Neural cell (in vitro differentiated cells): ENCODE data around the gene RAX. TPM values are rescaled to one million over a fixed set of nuclear protein-coding genes. Genes with fewer than 3 reads are reported as not detected.

Experiments used
- H2AFZ ChIP-seq: fragments of 200-600, 300-800 bp; sonication (generic), shearing (Covaris generic); 2 replicates; pipeline ENCODE4 v1.6.0; 2014; ENCODE audit warnings: low read depth, mild to moderate bottlenecking, antibody characterized with exemption, low read length, moderate library complexity
- H3F3A ChIP-seq: fragments of 200-600 bp; shearing (Covaris generic); 2 replicates; pipeline ENCODE4 v1.6.1; 2016; ENCODE audit warnings: mild to moderate bottlenecking, moderate library complexity, mixed read lengths, antibody characterized with exemption, low read length; ENCODE audit not compliant: insufficient read depth, poor library complexity, severe bottlenecking
- H3K27ac ChIP-seq: fragments of 200-600, 300-800 bp; sonication (generic), shearing (Covaris generic); 2 replicates; pipeline ENCODE4 v1.5.1; 2014; ENCODE audit warnings: mild to moderate bottlenecking, low read length, moderate library complexity
- H3K27me3 ChIP-seq: fragments of 300-800, 200-600 bp; sonication (generic), shearing (Covaris generic); 2 replicates; pipeline ENCODE4 v1.6.0; 2014; ENCODE audit warnings: mild to moderate bottlenecking, low read depth, low read length, moderate library complexity; ENCODE audit not compliant: insufficient read depth
- H3K36me3 ChIP-seq: fragments of 300-800, 200-600 bp; sonication (generic), shearing (Covaris generic); 2 replicates; pipeline ENCODE4 v1.5.1; 2014; ENCODE audit warnings: mild to moderate bottlenecking, antibody characterized with exemption, low read length, moderate library complexity; ENCODE audit not compliant: insufficient read depth
- H3K4me2 ChIP-seq: fragments of 300-800, 200-600 bp; sonication (generic), shearing (Covaris generic); 2 replicates; pipeline ENCODE4 v1.6.0; 2014; ENCODE audit warnings: mild to moderate bottlenecking, low read length
- H3K4me3 ChIP-seq: fragments of 300-800, 200-600 bp; sonication (generic), shearing (Covaris generic); 2 replicates; pipeline ENCODE4 v1.5.1; 2014; ENCODE audit warnings: mild to moderate bottlenecking, low read length, moderate library complexity
- H3K79me2 ChIP-seq: fragments of 200-600 bp; shearing (Covaris generic); replicated peaks from 2 replicates; pipeline ENCODE4 v1.6.0; 2014; ENCODE audit warnings: mild to moderate bottlenecking, low read length, moderate library complexity; ENCODE audit not compliant: insufficient read depth
- H3K9ac ChIP-seq: fragments of 300-800, 200-600 bp; sonication (generic), shearing (Covaris generic); 2 replicates; pipeline ENCODE4 v1.6.1; 2016; ENCODE audit warnings: mild to moderate bottlenecking, low read length, mixed read lengths
- H3K9me2 ChIP-seq: fragments of 200-600 bp; shearing (Covaris generic); 2 replicates; pipeline ENCODE4 v1.6.1; 2016; ENCODE audit warnings: mild to moderate bottlenecking, low read length, mixed read lengths; ENCODE audit not compliant: insufficient read depth
- H3K9me3 ChIP-seq: fragments of 200-600, 300-800 bp; sonication (generic), shearing (Covaris generic); 2 replicates; pipeline ENCODE4 v1.6.1; 2016; ENCODE audit warnings: mild to moderate bottlenecking, mixed run types, low read length, moderate library complexity, mixed read lengths
- H4K20me1 ChIP-seq: fragments of 200-600 bp; shearing (Covaris generic); 2 replicates; pipeline ENCODE4 v1.6.1; 2016; ENCODE audit warnings: mild to moderate bottlenecking, mixed run types; ENCODE audit not compliant: insufficient read depth
- CTCF ChIP-seq: fragments of 450-650 bp; IDR thresholded peaks from 2 replicates; pipeline ENCODE4 v1.5.1; 2014; ENCODE audit warnings: antibody characterized with exemption, mild to moderate bottlenecking, moderate library complexity; ENCODE audit not compliant: poor library complexity, severe bottlenecking
- EP300 ChIP-seq: fragments of 450-650 bp; conservative IDR thresholded peaks from 2 replicates; pipeline ENCODE4 v1.6.1; 2014; ENCODE audit warnings: antibody characterized with exemption, mild to moderate bottlenecking, moderate library complexity; ENCODE audit not compliant: poor library complexity, severe bottlenecking
- EZH2 ChIP-seq: fragments of 200-600, 300-800 bp; shearing (Covaris generic), sonication (generic); IDR thresholded peaks from 2 replicates; pipeline ENCODE4 v1.6.1; 2014; ENCODE audit warnings: antibody characterized with exemption, low read length, borderline replicate concordance, mild to moderate bottlenecking; ENCODE audit not compliant: insufficient read depth, poor library complexity, severe bottlenecking
- MXI1 ChIP-seq: fragments of 450-650 bp; conservative IDR thresholded peaks from 2 replicates; pipeline ENCODE4 v1.6.1; 2014; ENCODE audit warnings: antibody characterized with exemption, mild to moderate bottlenecking; ENCODE audit not compliant: poor library complexity, severe bottlenecking
- POLR2AphosphoS5 ChIP-seq: IDR thresholded peaks from 2 replicates; pipeline ENCODE4 v1.6.1; 2012
- RAD21 ChIP-seq: fragments of 450-650 bp; conservative IDR thresholded peaks from 2 replicates; pipeline ENCODE4 v1.6.1; 2014; ENCODE audit warnings: antibody characterized with exemption, mild to moderate bottlenecking, moderate library complexity
- REST ChIP-seq: IDR thresholded peaks from 2 replicates; pipeline ENCODE4 v1.6.1; 2012; ENCODE audit warnings: borderline replicate concordance
- SMC3 ChIP-seq: fragments of 450-650 bp; conservative IDR thresholded peaks from 2 replicates; pipeline ENCODE4 v1.6.1; 2014; ENCODE audit warnings: antibody characterized with exemption, mild to moderate bottlenecking, moderate library complexity; ENCODE audit not compliant: poor library complexity
- TAF1 ChIP-seq: IDR thresholded peaks from 2 replicates; pipeline ENCODE4 v1.6.1; 2012; ENCODE audit warnings: low read depth
- polyA plus RNA-seq: library from polyadenylated mRNA; depleted of rRNA; stranded (reverse); fragments of >200 nt; gene quantifications from 2 replicates; pipeline ENCODE4 v1.2.3, GENCODE V29; 2014

RAX gene
- polyA plus RNA-seq, 1 donor from 2014 or later, result not detected

- TF ChIP-seq SMC3 (no peak), MXI1 (no peak), EZH2 (no peak), TAF1 (no peak), POLR2AphosphoS5 (no peak), REST (no peak), CTCF (no peak), EP300 (no peak), RAD21 (no peak)
- Histone ChIP-seq H3F3A (no peaks in the 10 kb centered on the region), H3K27ac (no peak overlapping the region), H3K9me3 (no peaks in the 10 kb centered on the region), H3K9ac (no peak overlapping the region), H4K20me1 (no peaks in the 10 kb centered on the region), H2AFZ (no peak overlapping the region), H3K36me3 (no peaks in the 10 kb centered on the region), H3K9me2 (no peaks in the 10 kb centered on the region), H3K4me3 (no peak overlapping the region), H3K79me2 (no peaks in the 10 kb centered on the region), H3K27me3 (peaks cover 39% of the 10 kb centered on the region), H3K4me2 (no peak overlapping the region)
These were observed 32.0 kb upstream of the RAX start for GRCh38 chr18:59305295-59305694.

- no peak overlapping the region for H3K9ac ChIP-seq
- H4K20me1 ChIP-seq, result no peaks in the 10 kb centered on the region
- no peak overlapping the region for H3K4me3 ChIP-seq
- H3F3A ChIP-seq, result no peaks in the 10 kb centered on the region
- H3K27ac ChIP-seq, result no peak overlapping the region
- no peaks in the 10 kb centered on the region for H3K9me2 ChIP-seq
- H3K4me2 ChIP-seq, result no peak overlapping the region
- no peak for TF ChIP-seq POLR2AphosphoS5
- no peak for TF ChIP-seq EZH2
- no peak for TF ChIP-seq CTCF
- no peak for TF ChIP-seq EP300
- TF ChIP-seq TAF1, result no peak
- TF ChIP-seq RAD21, result no peak
- no peak for TF ChIP-seq SMC3
- TF ChIP-seq REST, result no peak
- TF ChIP-seq MXI1, result no peak
- H3K79me2 ChIP-seq, result no peaks in the 10 kb centered on the region
- no peak overlapping the region for H2AFZ ChIP-seq
- H3K27me3 ChIP-seq, result peaks cover 27% of the 10 kb centered on the region
- no peaks in the 10 kb centered on the region for H3K9me3 ChIP-seq
- H3K36me3 ChIP-seq, result no peaks in the 10 kb centered on the region
These were observed 30.5 kb upstream of the RAX start for GRCh38 chr18:59303656-59304195.
